HG03103 (cell line): ENCODE data around the gene SMIM21.

Experiments used
- ATAC-seq: cut with Tn5 transposase; IDR thresholded peaks from one replicate; pipeline ENCODE4 v1.9.1; 2021; ENCODE audit warnings: low read depth; ENCODE audit not compliant: unreplicated experiment

SMIM21 gene

DNA sequence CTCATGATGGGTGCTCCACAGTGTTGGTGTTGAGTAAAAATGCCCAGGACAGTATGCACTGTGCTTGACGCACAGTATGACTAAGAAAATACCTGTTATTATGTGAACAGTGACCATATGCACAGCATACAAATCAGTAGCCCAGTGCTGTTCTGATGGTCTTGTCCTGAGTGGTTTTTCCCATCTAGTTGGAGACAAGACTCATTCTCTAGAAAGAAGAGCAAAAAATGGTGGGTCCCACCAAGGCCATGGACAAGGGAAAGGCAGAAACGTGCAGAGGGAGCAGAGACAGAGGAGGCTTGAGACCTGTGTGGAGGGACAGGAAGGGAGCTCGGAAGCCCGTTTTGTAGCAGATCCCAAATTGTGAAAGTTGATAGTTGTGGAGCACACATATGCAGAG is 987 bp upstream of the SMIM21 start:
- no peak for ATAC-seq

DNA sequence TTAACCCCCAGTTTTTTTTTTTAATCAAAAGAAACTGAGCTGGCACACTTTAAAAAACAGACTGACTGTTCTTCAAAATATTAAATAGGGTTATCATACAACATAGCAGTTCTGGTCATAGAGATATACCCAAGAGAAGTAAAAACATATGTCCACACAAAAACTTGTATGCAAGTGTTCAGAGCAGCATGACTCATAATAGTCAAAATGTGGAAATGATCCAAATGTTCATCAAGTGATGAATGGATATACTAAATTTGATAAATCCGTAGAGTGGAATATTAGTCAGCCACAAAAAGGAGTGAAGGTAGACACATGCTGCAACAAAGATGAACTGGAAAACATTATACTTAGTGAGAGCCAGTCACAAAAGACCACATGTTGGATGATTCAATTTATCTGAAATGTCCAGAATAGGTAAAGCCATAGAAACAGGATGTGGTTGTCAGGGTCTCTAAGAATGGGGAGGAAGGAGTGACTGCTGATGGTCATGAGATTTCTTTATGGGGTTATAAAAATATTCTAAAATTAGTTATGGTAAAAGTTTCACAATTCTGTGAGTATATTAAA is 5.1 kb downstream of the SMIM21 start:
- ATAC-seq: no peak

DNA sequence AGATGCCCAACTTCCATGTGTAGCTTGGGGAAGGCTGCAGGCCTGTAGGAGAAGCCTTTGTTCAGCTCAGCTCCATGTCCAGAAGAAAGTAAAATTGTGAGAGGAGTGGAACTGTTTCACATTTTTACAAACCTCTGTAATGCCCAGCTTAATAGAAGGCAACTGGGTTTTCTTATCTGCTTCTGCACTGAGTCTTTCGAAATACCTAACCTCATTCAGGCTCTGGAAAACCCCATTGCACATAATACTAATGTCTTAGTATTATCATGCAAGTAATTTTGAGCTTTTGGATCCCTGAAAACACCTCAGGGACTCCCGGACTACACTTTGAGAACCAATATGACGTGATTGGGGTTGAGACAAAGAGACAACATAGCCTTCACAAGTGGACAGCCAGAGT is 5.8 kb downstream of the SMIM21 start:
- ATAC-seq: no peak

DNA sequence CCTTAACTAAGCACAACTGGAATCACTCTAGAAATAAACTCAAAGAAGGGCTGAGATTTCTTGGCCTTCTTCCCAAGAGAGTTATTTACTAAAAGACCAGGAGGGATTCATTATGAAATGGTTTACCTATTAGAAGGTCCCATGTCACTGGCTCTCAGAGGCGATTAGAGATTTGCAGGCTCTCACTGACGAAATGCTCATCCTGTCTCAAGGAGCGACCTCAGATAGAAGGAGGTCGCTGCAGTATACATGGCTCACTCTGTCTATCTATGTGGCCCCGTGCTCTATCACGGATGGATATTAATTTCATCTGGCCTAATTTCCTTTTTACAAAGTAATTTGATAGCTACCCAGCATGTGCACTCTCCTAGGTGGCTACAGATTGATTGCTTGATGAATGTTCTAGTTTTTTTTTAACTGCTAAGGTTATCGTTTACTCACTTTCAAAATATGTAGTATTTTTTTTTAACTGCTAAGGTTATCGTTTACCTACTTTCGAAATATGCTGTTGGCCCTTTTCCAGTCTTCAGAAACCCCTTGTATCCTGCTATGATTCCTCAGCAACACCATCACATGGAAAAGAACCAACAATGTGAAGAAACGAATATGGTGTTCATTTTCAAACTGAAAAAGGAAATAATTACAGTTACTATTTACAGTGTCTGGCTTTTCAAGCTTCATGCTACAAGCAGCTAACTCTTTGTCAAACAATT is 9.1 kb downstream of the SMIM21 start:
- ATAC-seq: no peak

DNA sequence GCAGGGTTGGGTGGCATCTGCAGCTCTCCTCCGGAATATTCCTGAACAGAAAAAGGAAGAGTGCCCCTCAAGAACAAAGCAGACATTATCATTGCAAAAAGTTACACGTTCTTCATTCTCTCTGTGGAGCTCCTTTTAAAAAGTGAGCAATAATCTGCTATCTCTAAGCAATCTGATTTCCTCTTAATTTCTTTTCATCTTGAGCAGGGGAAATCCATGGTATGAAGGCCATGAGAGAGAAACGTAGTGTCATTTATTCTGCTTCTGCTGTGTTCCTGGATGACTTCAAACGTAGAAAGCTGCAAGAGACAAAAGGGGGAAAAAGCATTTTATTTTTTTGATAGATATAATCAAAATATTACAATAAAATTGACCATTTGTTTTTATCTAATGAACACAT is 16.9 kb downstream of the SMIM21 start:
- no peak for ATAC-seq

DNA sequence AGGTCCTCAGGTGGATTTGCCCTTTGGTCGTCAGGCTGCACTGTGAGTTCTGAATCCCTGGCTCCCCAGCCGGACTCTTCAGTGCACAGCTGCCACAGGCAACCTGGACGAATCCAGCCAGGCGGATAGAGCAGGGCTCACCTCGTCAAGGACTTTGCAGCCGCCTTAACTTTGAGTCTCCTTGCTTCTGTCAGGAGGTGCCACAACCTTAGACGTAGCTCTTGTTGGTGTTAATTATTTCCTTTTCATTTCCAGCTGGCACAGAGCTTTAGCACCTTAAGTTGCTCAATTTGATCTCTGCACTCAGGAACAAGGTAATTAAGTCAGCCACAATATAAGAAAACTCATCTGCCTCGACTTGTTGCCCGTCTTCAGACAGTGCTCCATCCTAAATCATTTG is 17.7 kb downstream of the SMIM21 start:
- ATAC-seq: no peak

DNA sequence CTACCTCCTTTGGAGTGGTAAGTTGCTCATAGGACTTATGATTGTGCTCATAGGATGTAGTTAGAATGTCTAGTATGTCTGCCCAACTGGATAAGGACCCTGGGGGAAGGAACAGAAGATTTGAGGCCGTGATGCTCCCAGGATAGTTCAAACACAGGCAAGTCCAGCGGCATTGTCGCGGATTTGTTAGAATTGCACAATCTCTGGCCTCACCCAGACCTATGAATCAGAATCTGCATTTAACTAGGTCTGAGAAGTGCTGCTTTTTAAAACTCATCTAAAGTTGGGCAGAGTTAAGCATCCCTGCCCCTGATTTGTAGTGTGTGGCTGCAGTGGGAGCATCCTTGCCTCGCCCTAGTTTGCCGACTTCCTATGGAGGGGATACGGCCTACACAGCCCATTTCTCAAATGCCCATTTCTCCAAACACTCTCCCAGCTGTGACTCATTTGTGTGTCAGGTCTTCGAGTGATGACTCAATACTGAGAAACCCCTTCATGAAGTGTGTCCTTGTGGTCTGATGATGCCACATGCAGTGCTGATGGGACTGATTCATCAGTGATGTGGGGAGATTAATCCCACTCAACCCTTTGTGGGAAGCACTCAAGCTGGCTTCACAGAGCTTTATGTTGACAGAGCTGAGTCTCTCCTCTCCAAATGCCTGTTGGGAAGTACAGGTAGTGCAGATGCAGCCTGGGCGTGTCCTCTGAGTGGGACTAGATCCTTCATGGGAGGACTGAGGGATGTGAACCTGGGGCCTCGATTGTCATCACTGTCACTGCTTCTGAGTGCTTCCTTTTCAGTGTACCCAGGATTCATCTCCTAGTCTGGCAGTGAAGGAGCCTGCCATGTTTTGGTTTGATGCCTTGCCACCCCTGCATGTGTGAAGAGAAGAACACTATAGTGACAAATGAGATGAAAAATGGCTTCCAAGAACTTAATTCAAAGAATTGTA is 18.7 kb downstream of the SMIM21 start:
- no peak for ATAC-seq

DNA sequence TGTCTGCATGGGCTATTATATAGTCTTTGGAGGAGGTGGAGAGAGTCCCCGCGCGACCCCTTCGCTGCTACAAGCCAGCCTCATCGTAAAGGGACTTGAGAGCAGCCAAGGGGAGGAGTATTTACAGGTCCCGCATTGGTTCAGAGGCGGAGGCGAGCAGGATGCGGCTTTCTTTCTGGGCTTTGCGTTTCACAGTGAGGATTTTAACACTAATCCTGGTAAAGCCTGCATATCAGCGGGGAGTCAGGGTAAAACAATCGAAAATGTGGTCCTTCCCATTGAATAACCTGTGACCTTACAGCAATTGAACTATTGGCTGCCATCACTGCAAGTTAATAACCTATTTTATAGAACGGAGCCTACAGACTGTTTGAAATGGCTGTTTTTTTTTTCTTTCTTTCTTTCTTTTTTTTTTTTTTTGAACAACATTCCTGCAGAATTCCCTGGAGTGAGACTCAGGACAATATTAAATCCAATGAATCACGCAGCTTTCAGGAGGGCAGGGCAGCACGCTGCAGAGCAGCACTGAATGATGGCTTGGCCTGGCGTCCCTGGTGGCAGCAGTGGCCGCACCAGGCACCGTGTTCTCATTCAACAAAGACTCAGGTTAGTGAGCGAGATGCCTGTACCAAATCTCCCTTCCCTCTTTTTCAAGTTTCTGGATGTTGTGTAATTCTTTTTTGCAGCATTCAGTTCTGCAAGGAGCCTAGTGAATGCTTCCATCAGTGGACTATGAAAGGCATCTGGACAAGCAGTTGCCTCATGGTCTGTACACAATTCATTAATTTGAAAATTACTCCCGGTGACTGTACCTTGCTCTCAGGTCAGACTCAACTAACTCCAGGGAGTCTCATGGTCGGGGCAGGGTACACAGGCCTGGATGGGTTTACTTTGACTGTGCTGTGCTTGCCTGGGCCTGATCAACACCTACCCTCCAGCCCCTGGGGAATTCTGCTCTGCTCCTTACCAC is 19.8 kb downstream of the SMIM21 start:
- no peak for ATAC-seq

DNA sequence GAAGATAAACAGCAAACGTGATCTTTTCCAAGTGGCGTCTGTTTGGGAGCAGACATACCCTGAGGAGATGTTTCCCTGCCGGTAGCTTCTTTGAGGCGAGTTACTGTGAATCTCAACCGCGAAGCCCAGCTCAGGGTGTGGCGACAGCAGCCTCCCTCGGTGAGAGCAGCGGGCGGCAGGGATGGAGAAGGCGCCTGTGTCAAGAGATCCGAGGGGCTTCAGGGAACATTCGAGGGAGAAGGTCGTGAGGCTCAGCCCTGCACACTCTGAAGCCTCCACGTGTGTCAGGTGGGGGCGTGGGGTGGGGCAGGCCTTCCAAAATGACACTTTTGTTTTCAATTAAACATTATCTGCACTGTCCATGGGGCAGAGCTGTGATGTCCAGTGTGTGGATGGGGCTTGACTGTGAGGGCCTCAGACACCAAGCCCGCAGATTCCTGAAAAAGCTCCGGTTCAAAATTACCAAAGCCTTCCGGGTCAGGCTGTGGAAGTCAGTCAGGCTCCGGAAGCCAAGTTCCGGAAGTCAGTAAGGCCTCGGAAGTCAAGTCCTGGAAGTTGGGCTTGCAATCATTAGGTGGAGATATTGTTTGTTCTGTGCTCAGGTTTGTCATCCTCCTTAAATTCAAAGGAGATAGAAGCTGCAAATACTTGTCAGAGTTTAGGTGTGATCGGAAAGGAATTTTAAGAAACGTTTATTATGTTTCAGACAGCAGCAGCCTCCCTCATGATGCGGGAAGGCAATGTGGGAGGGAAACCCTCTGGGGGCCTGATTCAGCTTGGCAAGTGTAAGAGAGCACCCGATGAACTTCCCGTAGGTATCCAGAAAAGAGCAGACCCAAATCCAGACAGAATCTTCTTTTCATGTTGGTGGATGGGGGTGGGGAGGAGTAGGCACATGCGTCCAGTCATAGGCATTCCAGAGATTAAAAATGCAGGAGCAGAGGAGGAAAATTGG is 20.7 kb downstream of the SMIM21 start:
- ATAC-seq: no peak

DNA sequence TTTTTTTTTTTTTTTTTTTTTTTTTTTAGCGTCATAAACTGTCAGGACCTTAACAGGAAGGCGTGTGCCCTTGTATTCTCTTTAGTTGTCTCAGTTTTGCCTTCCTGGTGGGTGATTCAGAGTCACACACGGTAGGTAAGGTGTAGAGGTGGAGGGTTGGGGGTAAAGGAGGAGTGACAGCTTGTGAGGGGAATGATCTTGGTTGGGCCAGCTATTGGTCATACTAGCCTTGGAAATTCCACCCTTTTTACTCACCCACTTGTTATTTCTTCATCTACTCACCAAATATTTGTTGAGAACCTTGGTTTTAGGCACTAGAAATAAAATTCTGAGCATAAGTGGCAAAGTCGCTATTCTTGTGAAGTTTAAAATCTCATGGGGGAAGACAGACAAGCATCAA is 22.2 kb downstream of the SMIM21 start:
- ATAC-seq: no peak

DNA sequence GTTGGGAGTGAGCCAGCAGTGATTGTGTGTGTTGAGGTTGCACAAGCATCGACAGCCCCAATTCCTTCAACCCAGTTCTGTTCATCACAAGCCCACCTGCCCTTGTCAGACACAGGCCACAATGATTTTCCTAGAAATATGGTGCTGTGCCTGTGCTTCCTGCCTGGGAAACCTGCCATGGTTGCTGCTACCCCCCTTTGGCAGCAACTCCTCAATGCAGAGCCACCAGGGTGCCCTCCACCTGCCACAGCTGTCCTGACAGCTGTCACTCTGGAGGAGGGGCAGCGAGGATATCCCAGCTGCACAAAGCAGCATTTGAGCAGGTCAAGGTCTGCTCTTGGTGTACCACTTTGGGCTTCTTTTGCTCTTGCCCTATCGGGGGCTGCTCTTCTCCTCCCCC is 27.1 kb downstream of the SMIM21 start:
- no peak for ATAC-seq

DNA sequence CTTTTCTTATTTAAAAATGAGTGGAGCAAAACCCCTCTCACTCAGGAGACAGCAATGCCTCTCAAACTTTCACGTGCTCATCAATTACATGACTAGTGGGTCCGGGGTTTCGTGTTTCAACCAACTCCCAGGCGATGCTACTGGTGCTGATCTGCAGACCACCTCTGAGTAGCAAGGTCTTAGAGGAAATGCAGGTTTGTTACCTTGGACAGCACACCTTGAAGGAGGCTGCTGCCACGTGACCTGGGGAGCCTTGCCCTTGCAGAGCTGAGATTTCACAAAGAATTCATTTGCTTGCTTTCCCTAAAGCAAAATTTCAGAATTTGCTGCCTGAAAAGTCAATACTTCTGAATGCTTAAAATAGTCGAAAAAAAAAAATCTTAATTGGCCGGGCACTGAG is 32.4 kb downstream of the SMIM21 start:
- no peak for ATAC-seq

DNA sequence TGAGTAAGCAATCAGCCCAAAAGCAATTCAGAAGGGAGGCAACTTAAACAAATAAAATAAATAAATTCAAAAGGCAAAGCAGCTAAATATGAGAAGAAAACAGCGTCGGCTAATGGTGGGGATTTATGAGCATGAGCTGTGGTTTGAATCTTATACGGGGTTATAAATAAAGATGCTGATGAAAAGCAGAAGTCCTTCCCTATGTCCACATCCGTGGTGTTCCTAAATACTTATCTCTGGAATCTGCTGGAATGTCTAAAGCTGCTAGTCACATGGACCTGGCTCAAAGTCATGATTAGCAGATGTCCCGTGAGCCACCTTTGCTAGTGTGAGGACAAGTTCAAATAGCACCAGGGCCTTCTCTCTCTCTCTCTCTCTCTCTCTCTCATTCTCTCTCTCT is 33.8 kb downstream of the SMIM21 start:
- ATAC-seq: no peak

DNA sequence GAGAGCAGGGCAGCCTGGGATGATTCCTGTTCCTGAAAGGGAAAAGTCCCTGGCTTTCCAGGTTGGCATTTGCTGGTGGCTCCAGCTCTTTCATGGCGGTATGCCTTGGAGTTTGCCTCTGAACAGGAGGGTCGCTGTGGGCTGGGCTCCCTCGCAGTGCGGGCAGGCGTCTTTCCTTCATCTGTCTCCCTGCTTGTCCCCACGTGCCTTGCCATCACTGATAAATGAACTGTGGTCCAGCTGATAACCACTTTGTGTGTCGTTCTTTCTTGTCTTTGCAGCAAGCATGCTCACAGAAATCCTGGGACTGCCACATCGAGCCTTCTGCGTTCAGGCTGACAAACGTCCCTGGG is 35.3 kb downstream of the SMIM21 start:
- ATAC-seq: no peak

DNA sequence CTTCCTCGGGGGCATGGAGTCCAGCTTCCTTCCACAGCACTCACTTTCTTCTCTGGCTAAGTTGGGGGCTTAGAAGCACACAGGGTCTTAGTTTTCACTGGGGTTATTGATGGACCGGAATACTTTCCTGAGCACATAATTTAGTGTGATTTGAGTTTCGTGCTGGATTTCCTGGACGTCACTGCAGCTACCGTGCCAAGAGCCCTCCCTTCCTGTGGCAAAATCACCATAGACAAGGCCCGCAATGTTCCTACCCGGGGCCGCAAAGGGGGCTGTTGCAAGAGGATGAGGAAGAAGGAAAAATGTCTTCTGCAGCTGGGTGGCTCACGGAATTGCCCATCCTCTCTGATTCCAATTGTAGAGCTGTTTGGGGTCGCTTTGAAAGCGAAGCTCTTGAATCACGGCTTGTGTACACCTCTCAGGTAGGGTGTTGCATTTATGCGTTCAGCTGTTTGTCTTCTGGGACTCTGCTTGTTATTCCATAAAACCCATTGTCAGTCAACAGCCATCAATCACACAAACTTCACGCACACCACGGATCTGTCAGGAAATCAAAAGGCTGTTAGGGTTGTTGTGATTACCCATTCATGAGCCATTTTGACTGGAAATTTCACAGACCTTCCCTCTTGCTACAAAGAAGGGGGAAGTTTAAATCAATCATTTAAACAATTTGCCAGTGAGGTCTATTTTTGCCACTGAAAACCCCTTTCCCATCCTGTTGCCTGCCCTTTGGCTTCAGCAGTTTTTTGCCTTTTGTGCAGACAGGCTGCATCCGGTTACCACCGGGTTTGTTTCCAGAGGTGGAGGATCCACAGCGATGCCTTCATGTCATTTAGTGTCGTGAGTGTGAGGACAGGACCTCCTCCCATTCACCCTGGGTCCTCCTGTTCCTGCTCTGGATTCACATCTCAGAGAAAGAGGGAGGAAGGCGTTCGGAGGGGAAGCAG is 36.0 kb downstream of the SMIM21 start:
- no peak for ATAC-seq

DNA sequence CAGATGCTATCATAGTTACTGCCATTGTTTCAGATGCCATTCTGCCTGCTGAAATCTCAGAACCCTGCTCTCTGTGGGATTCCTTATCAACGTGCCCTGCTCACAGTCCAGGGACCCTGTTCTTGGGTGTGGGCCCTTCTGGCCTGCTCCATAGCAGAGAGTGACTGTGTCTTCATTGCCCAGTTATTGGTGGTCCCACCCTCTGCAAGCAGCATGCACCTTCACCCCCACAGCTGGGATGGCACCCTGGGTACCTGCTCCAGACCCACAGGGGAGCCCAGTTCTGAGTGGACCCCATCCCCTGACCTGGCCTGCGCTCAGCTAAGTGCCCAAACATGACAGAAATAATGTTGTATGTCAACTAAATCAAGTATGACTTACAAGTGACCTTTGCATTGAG is 36.6 kb downstream of the SMIM21 start:
- ATAC-seq: no peak

DNA sequence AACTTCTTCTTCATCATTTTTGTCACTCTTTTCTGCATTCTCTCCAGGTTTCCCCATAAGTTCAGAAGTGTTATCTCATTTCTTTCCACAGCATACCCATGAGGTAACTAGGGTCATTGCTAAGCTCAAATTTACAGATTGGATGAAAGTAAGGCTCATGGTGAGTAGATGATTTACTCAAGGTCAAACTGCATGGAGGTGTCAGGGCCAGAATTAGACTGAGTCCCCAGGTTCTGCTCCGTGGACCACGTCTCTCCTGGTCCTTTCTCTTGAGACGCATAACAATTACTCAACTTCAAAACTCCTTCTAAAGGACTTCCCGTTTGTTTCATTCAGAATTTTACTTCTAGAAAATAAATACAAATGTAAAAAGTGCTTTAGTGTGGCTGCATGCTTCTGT is 43.4 kb downstream of the SMIM21 start:
- ATAC-seq: no peak
